Measurements from ENCODE around the gene PFKFB2.

DNA sequence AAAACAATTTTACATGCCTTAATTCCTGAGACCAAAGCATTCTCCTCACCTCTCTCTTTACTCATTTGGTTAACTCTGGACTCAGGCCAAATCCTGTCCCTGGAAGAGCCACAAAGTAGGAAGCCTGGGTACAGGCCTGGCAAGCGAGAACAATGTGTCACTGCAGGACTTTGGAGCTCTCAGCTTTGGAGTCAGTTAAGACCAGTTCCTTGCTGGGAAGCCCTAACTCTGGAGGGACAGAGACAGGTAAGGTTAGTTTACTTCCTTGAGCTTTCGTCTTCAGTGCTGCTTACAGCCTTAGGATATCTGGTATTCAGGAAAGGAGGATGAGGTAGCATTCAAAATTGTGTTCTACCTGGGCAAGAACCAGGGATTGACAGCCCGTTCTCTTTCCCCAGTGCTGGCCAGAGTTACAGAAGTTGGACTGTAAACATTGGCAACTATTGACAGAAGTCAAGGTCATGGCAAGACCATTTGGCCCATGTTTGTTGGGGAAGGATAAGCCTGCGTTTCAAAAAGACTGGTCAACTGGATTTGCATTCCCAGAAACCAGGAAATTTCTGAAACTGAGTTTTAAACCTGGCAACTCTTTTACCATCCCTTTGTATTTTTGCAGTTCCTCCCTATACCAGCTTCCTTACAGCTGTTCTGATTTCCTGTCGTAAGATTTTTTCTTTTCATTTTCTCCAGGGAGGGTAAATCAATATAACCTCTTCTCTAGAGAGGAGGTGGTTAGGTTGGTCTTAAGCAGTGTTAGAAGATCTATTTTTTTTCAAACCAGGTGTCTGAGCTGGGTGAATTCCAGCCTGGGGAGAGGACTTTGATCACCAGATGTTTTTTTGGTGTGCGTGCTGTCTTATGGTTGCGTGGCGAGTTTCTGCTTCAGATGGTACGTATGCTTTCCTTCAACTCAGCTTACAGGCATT, 35.9 kb downstream of the PFKFB2 start, which contains the start of gene C4BPB:
- TF ChIP-seq, protein P1, sequence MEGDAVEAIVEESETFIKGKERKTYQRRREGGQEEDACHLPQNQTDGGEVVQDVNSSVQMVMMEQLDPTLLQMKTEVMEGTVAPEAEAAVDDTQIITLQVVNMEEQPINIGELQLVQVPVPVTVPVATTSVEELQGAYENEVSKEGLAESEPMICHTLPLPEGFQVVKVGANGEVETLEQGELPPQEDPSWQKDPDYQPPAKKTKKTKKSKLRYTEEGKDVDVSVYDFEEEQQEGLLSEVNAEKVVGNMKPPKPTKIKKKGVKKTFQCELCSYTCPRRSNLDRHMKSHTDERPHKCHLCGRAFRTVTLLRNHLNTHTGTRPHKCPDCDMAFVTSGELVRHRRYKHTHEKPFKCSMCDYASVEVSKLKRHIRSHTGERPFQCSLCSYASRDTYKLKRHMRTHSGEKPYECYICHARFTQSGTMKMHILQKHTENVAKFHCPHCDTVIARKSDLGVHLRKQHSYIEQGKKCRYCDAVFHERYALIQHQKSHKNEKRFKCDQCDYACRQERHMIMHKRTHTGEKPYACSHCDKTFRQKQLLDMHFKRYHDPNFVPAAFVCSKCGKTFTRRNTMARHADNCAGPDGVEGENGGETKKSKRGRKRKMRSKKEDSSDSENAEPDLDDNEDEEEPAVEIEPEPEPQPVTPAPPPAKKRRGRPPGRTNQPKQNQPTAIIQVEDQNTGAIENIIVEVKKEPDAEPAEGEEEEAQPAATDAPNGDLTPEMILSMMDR (IDR thresholded peaks at IDR 0.05; ENCODE audit: low read depth, low read length): no peak
- TF ChIP-seq EZH2phosphoT487 (IDR thresholded peaks at IDR 0.05; ENCODE audit: low read depth): no peak

Data from OCI-LY3 (cell line).